ENCODE results near the gene REEP3.

DNA sequence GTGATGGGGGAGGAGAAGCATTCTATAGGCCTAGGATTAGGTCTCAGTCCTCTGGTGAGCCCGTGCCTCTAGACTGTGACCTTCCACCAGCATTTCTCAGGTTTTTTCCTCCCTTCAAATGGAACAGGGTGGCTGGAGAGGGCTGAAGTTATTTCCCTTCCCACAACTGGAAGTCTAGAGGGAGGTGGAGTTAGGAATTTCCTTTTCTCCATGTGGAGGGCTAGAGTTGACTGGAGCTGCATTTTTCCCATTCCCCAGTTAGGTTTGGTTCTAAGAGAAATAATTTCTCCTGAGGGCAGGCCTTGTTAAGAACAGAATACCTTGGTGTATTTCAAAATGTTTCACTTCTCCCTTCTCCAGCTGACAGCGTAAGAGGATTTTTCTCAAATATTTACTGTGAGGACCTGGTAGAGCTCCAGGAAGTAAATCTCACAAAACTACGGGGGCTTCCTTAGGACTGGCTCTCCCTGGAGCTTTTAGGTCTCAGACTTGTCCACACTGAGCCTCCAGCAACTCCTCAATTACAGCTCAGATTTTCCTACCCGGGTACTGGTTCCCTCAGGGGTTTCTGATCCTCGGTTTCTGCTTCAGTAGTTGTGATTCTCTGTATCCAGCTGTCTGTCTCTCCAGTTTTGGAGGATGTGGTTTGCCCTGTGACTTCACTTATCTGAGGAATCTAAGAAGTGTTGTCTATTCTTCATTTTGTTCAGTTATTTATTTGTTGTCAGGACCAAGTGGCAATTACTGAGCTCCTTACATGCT is 6.0 kb upstream of the REEP3 start:
- TF ChIP-seq, protein P1, sequence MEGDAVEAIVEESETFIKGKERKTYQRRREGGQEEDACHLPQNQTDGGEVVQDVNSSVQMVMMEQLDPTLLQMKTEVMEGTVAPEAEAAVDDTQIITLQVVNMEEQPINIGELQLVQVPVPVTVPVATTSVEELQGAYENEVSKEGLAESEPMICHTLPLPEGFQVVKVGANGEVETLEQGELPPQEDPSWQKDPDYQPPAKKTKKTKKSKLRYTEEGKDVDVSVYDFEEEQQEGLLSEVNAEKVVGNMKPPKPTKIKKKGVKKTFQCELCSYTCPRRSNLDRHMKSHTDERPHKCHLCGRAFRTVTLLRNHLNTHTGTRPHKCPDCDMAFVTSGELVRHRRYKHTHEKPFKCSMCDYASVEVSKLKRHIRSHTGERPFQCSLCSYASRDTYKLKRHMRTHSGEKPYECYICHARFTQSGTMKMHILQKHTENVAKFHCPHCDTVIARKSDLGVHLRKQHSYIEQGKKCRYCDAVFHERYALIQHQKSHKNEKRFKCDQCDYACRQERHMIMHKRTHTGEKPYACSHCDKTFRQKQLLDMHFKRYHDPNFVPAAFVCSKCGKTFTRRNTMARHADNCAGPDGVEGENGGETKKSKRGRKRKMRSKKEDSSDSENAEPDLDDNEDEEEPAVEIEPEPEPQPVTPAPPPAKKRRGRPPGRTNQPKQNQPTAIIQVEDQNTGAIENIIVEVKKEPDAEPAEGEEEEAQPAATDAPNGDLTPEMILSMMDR (IDR thresholded peaks at IDR 0.05) = no peak
- no peak for TF ChIP-seq POLR2A (IDR thresholded peaks at IDR 0.05)
